Chondrocyte (in vitro differentiated cells): ENCODE results near the gene CNOT10. TPM values are rescaled to one million over a fixed set of nuclear protein-coding genes. Genes with fewer than 3 reads are reported as not detected.
A peak's percentile ranks its signal among the peaks of the same experiment; 100 is the strongest.
"Not testable (repeated sequence)": the region's sequence is repeated elsewhere in the genome, so short reads cannot be mapped to it uniquely, and the experiment has no call there.

Experiments used
- DNase-seq: peaks from one replicate; pipeline ENCODE4 v3.0.0; 2021; ENCODE audit warnings: mixed read lengths, low spot score
- H3K27ac Mint-ChIP-seq: one replicate; pipeline ENCODE4 v1.8.0; 2021; ENCODE audit warnings: mild to moderate bottlenecking, moderate library complexity, mixed read lengths; ENCODE audit not compliant: unreplicated experiment
- H3K27me3 Mint-ChIP-seq: 2 replicates; pipeline ENCODE4 v1.8.0; 2021; ENCODE audit warnings: low read depth, mixed read lengths
- H3K36me3 Mint-ChIP-seq: 2 replicates; pipeline ENCODE4 v1.8.0; 2021; ENCODE audit warnings: low read depth, mixed read lengths
- H3K4me1 Mint-ChIP-seq: 2 replicates; pipeline ENCODE4 v1.8.0; 2021; ENCODE audit warnings: low read depth, mild to moderate bottlenecking, mixed read lengths
- H3K4me3 Mint-ChIP-seq: one replicate; pipeline ENCODE4 v1.8.0; 2021; ENCODE audit warnings: mild to moderate bottlenecking, moderate library complexity, mixed read lengths; ENCODE audit not compliant: unreplicated experiment
- H3K9me3 Mint-ChIP-seq: 2 replicates; pipeline ENCODE4 v1.8.0; 2021; ENCODE audit warnings: low read depth, mixed read lengths
- CTCF ChIP-seq: fragments of 200-600 bp; sonication (generic); IDR thresholded peaks from 2 replicates; pipeline ENCODE4 v1.5.0; 2021; ENCODE audit warnings: antibody characterized with exemption, mild to moderate bottlenecking, moderate library complexity
- total RNA-seq: library from RNA; stranded (reverse); gene quantifications from 3 replicates; pipeline ENCODE4 v1.2.1, GENCODE V29; 2021

The CNOT10 gene
- total RNA-seq, 1 donor from 2014 or later, result 49.1 TPM

GRCh38 chr3:32780071-32780734 lies 95.2 kb downstream of the CNOT10 start:
- no peak for DNase-seq
- Mint-ChIP-seq H3K27me3 (no peaks in the 10 kb centered on the region), H3K9me3 (no peaks in the 10 kb centered on the region), H3K4me3 (peak overlapping the region; percentile 80), H3K36me3 (peaks cover 5% of the 10 kb centered on the region), H3K4me1 (peaks cover 4% of the 10 kb centered on the region), H3K27ac (no peak overlapping the region)
- no peak for TF ChIP-seq CTCF

GRCh38 chr3:32780735-32781210 lies 95.8 kb downstream of the CNOT10 start:
- Mint-ChIP-seq H3K4me3 (peak overlapping the region; percentile 80), H3K4me1 (peaks cover 4% of the 10 kb centered on the region), H3K36me3 (peaks cover 2% of the 10 kb centered on the region), H3K9me3 (no peaks in the 10 kb centered on the region), H3K27ac (peak overlapping the region; percentile 90), H3K27me3 (no peaks in the 10 kb centered on the region)
- no peak for DNase-seq
- TF ChIP-seq CTCF, result no peak

- peak; percentile 90 for TF ChIP-seq CTCF
- Mint-ChIP-seq H3K4me1 (peaks cover 4% of the 10 kb centered on the region), H3K9me3 (no peaks in the 10 kb centered on the region), H3K27me3 (no peaks in the 10 kb centered on the region), H3K27ac (peak overlapping the region; percentile 90), H3K36me3 (no peaks in the 10 kb centered on the region), H3K4me3 (peak overlapping the region; percentile 80)
- peak; percentile 91 for DNase-seq
These were observed 96.4 kb downstream of the CNOT10 start for GRCh38 chr3:32781211-32781968.

GRCh38 chr3:32781969-32782270 lies 96.9 kb downstream of the CNOT10 start:
- H3K36me3 Mint-ChIP-seq, H3K4me1 Mint-ChIP-seq, DNase-seq, H3K27me3 Mint-ChIP-seq, H3K9me3 Mint-ChIP-seq, H3K27ac Mint-ChIP-seq: not testable (repeated sequence)
- H3K4me3 Mint-ChIP-seq, result peak overlapping the region; percentile 28

GRCh38 chr3:32782407-32782806 lies 97.4 kb downstream of the CNOT10 start:
- TF ChIP-seq CTCF, result no peak
- H3K27me3 Mint-ChIP-seq, result no peaks in the 10 kb centered on the region
- peaks cover 4% of the 10 kb centered on the region for H3K4me1 Mint-ChIP-seq
- H3K4me3 Mint-ChIP-seq, result no peak overlapping the region
- no peak for DNase-seq
- H3K9me3 Mint-ChIP-seq, result no peaks in the 10 kb centered on the region
- H3K27ac Mint-ChIP-seq, result no peak overlapping the region
- H3K36me3 Mint-ChIP-seq, result no peaks in the 10 kb centered on the region
